Neutrophil (primary cell): ENCODE measurements around the gene ALPK3.

Experiments used
- H3K27ac ChIP-seq: fragments of 200-600 bp; sonication (generic); 2 replicates; pipeline ENCODE4 v1.5.1; 2016; ENCODE audit warnings: mild to moderate bottlenecking, moderate library complexity
- H3K27me3 ChIP-seq: fragments of 200-600 bp; sonication (generic); 2 replicates; pipeline ENCODE4 v1.6.0; 2016; ENCODE audit warnings: mild to moderate bottlenecking
- H3K36me3 ChIP-seq: fragments of 200-600 bp; sonication (generic); 2 replicates; pipeline ENCODE4 v1.5.1; 2017
- H3K4me1 ChIP-seq, 2 experiments: fragments of 200-600 bp in 1 of 2; sonication (generic) in 1 of 2; 1 replicate in 1 of 2; 2 replicates in 1 of 2; pipeline versions ENCODE4 v1.5.1 to v1.6.1; 2013 to 2016; ENCODE audit warnings: low read depth in 1 of 2, low read length in 1 of 2, mild to moderate bottlenecking in 1 of 2, moderate library complexity in 1 of 2; ENCODE audit not compliant: control insufficient read depth in 1 of 2, insufficient read depth in 1 of 2
- H3K4me3 ChIP-seq, 2 experiments: fragments of 200-600 bp in 1 of 2; sonication (generic) in 1 of 2; 1 replicate in 1 of 2; 2 replicates in 1 of 2; pipeline ENCODE4 v1.5.1; 2013 to 2016; ENCODE audit warnings: low read depth in 1 of 2, low read length in 1 of 2, mild to moderate bottlenecking in 1 of 2, moderate library complexity in 1 of 2
- H3K9me3 ChIP-seq: fragments of 200-600 bp; sonication (generic); 2 replicates; pipeline ENCODE4 v1.5.1; 2016
- TF ChIP-seq, protein P1 (sequence below): fragments of 200-600 bp; sonication (generic); IDR thresholded peaks from 2 replicates; pipeline ENCODE4 v1.5.1; 2016; ENCODE audit warnings: antibody characterized with exemption

The ALPK3 gene

DNA sequence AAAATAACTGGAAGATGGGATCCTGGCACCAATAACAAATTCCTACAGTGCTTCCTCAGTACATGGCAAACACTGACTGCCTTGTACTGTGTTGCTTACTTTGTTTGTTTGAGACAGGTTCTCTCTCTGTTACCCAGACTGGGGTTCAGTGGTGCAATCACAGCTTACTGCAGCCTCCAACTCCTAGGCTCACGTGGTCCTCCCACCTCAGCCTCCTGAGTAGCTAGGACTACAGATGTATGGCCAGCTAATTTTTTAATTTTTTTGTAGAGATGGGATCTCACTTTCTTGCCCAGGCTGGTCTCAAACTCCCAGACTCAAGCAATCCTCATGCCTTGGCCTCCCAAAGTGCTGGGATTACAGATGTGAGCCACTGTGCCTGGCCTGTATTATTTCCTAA lies 3.7 kb upstream of the ALPK3 start:
- Histone ChIP-seq H3K4me1 (peaks cover 37% of the 10 kb centered on the region in 2 experiments), H3K27ac (no peak overlapping the region), H3K9me3 (no peaks in the 10 kb centered on the region), H3K36me3 (peaks cover 5% of the 10 kb centered on the region), H3K4me3 (no peak overlapping the region), H3K27me3 (peaks cover 10% of the 10 kb centered on the region)
- TF ChIP-seq, protein P1, sequence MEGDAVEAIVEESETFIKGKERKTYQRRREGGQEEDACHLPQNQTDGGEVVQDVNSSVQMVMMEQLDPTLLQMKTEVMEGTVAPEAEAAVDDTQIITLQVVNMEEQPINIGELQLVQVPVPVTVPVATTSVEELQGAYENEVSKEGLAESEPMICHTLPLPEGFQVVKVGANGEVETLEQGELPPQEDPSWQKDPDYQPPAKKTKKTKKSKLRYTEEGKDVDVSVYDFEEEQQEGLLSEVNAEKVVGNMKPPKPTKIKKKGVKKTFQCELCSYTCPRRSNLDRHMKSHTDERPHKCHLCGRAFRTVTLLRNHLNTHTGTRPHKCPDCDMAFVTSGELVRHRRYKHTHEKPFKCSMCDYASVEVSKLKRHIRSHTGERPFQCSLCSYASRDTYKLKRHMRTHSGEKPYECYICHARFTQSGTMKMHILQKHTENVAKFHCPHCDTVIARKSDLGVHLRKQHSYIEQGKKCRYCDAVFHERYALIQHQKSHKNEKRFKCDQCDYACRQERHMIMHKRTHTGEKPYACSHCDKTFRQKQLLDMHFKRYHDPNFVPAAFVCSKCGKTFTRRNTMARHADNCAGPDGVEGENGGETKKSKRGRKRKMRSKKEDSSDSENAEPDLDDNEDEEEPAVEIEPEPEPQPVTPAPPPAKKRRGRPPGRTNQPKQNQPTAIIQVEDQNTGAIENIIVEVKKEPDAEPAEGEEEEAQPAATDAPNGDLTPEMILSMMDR, result no peak

DNA sequence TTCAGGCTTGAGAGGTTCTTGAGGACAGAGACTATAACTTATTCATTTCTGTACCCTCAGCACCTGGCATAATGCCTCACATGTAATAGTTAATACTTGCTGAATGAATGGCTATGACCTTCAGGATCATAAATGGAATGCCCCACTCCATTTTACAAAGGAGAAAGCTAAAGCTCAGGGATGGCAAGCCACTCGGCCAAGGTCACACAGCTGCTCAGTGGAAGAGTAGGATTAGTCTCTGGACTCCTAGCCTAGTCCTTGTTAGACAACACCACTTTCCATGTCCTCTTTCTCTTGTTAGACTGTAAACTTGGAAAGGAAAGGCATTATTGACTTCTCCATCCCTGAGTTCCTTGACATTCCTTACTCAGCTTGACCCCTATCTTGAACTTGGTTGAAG lies 3.2 kb upstream of the ALPK3 start:
- TF ChIP-seq, protein P1, result no peak
- Histone ChIP-seq H3K27ac (no peak overlapping the region), H3K36me3 (peaks cover under 1% of the 10 kb centered on the region), H3K4me3 (no peak overlapping the region), H3K27me3 (peaks cover 10% of the 10 kb centered on the region), H3K4me1 (peaks cover 37% of the 10 kb centered on the region in 2 experiments), H3K9me3 (no peaks in the 10 kb centered on the region)

DNA sequence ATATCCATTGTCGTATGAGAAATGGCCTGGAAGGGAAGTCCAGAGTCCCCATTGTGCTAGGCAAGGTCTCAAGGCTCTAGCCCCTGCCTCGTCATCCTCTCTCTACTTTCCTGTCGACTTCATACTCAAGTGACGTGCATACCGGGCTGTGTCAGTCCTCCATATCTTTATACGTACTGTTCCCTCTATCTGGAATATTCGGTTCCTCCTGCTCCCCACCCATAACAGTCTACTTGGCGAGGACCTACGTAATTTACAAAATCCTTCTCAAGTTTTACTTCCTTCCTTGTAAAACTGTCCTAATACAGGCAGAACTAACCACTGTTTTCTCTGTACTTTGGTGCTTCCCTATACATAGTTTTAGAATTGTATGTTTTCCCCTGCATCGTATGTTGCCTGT lies 2.2 kb upstream of the ALPK3 start:
- Histone ChIP-seq H3K27ac (peak overlapping the region; percentile 71), H3K36me3 (no peaks in the 10 kb centered on the region), H3K4me1 (peaks cover 37% of the 10 kb centered on the region in 2 experiments), H3K9me3 (no peaks in the 10 kb centered on the region), H3K4me3 (no peak overlapping the region), H3K27me3 (peaks cover 10% of the 10 kb centered on the region)
- TF ChIP-seq, protein P1, result no peak

DNA sequence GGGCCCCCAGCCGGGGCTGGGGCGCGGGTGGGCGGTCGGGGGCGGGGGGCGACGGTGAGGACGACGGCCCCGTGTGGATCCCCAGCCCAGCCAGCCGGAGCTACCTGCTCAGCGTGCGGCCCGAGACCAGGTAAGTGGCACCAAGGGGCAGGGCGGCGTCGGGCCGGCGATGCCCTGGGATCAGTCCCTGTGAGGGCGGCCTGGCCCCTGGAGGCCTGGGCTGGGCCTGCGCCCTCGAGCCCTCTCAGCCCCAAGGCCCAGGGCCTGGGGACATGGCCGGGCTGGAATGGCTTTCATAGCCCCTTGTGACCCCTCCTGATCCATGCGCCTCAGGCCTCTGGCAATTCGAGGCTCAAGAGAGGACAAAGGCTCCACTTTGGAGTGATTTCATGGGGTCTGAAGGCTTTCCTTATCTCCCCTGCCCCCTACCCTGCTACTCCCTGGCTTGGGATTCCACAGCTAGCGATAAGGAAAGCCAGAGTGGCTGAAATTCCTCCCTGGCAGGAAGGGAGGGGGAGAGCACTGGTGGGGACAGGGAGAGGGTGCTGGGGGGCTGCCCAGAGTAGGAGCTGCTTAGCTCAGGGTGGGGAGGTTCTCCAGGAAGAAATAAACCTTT lies 418 bp downstream of the ALPK3 start:
- Histone ChIP-seq H3K27me3 (peaks cover 10% of the 10 kb centered on the region), H3K27ac (no peak overlapping the region), H3K9me3 (no peaks in the 10 kb centered on the region), H3K36me3 (no peaks in the 10 kb centered on the region), H3K4me3 (no peak overlapping the region), H3K4me1 (peaks cover 26 to 31% of the 10 kb centered on the region in 2 experiments)
- TF ChIP-seq, protein P1, result no peak

DNA sequence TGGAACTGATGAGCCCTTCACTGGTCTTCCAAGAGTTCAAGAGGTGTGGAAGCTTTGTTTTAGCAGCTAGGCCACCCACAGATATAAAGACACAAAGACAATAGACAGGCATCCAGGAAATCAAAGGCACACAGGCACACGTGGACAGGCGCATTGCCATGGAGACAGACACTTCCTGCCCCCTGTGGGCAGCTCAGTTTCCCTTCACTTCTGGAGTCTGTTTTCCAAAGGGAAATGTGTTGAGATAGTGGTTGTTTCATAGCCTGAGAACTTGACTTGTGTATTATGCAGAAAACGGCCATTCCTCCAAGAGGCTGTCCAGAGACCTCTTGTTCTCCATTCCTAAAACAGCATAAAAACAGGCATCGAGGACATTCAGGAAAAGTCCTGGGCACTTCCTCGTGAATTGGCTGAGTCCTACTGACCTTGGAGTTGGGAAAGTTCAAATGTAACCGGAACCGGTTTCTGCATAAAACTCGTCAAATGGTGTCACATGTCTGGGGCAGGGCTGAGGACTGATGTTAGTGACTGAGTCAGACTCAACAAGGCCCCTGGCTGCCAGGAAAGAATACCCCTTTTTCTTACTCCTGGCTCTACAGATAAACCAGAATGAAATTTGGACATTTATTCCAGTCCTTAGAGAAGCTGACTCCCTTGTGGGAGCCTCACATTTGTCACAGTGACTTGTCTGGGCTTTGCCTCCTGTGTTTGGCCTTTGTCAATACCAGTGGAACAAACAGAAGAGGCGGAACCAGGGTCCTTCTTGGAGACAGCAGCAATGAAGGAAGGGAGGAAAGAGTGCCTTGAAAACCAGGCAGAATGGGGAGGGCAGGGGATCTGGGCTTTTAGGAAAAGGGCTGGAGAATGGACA lies 1.3 kb downstream of the ALPK3 start:
- TF ChIP-seq, protein P1, result no peak
- peaks cover 10% of the 10 kb centered on the region for H3K27me3 ChIP-seq
- no peaks in the 10 kb centered on the region for H3K9me3 ChIP-seq
- H3K4me3 ChIP-seq, result no peak overlapping the region
- H3K36me3 ChIP-seq, result no peaks in the 10 kb centered on the region
- H3K4me1 ChIP-seq, result peaks cover 26 to 31% of the 10 kb centered on the region in 2 experiments
- no peak overlapping the region for H3K27ac ChIP-seq
